ENCODE results near the gene PLEKHN1. TPM values are rescaled to one million over a fixed set of nuclear protein-coding genes. Genes with fewer than 3 reads are reported as not detected.

PLEKHN1 gene
- total and polyA plus RNA-seq, 8 donors: 0.11 to 5.1 (median 0.55) TPM

GRCh38 chr1:1000357-1001056, 34.2 kb downstream of the PLEKHN1 start:
- intact Hi-C loops (cut with DNase I): no loop called here
- Histone ChIP-seq H3K4me1 (peaks cover 9 to 52% of the 10 kb centered on the region in 2 donors), H3K27ac (peak overlapping the region; percentile 94 to 96), H3K27me3 (peaks cover 11 to 99% of the 10 kb centered on the region in 2 donors), H3K9me3 (no peaks in the 10 kb centered on the region), H3K36me3 (no peaks in the 10 kb centered on the region), H3K4me3 (peak overlapping the region; percentile 64 to 67)
- TF ChIP-seq CTCF (IDR thresholded peaks at IDR 0.05): no peak
- DNase-seq (peak; percentile 72 to 88 (median 86)), ATAC-seq (peak; percentile 64)

- intact Hi-C loops (cut with DNase I): no loop called here
- H3K9me3 ChIP-seq: no peaks in the 10 kb centered on the region
- H3K4me3 ChIP-seq: peak overlapping the region; percentile 64 to 67
- peak overlapping the region; percentile 94 to 96 for H3K27ac ChIP-seq
- no peak for TF ChIP-seq CTCF (IDR thresholded peaks at IDR 0.05)
- H3K27me3 ChIP-seq: peaks cover 11 to 99% of the 10 kb centered on the region in 2 donors
- peaks cover 12 to 57% of the 10 kb centered on the region in 2 donors for H3K4me1 ChIP-seq
- ATAC-seq: no peak
- peak in 2 of 4 donors; percentile 39 to 71 for DNase-seq
- H3K36me3 ChIP-seq: no peaks in the 10 kb centered on the region
Observed at GRCh38 chr1:1001057-1001783, 34.9 kb downstream of the PLEKHN1 start.

- no peaks in the 10 kb centered on the region for H3K9me3 ChIP-seq
- DNase-seq: peak in 1 of 4 donors; percentile 60
- no peak for TF ChIP-seq CTCF (IDR thresholded peaks at IDR 0.05)
- intact Hi-C loops (cut with DNase I): no loop called here
- no peak overlapping the region for H3K4me3 ChIP-seq
- ATAC-seq: no peak
- peaks cover 12 to 49% of the 10 kb centered on the region in 2 donors for H3K4me1 ChIP-seq
- H3K27ac ChIP-seq: no peak overlapping the region
- H3K27me3 ChIP-seq: peaks cover 3 to 74% of the 10 kb centered on the region in 2 donors
- H3K36me3 ChIP-seq: no peaks in the 10 kb centered on the region
Observed at GRCh38 chr1:1003618-1004419, 37.5 kb downstream of the PLEKHN1 start.

GRCh38 chr1:1004420-1004779, 38.1 kb downstream of the PLEKHN1 start:
- TF ChIP-seq CTCF (IDR thresholded peaks at IDR 0.05): no peak
- Histone ChIP-seq H3K4me1 (peaks cover 12 to 43% of the 10 kb centered on the region in 2 donors), H3K27me3 (peaks cover 0 to 68% of the 10 kb centered on the region in 2 donors)

More at GRCh38 chr1:1004420-1004779, 38.1 kb downstream of the PLEKHN1 start:
- Histone ChIP-seq H3K36me3 (no peaks in the 10 kb centered on the region), H3K9me3 (no peaks in the 10 kb centered on the region), H3K27ac (no peak overlapping the region), H3K4me3 (no peak overlapping the region)
- peak in 1 of 4 donors; percentile 50 for DNase-seq
- intact Hi-C loops (cut with DNase I): no loop called here
- ATAC-seq: no peak

All from left lung (tissue), 10 donors.